ENCODE results near the gene KLF2. TPM values are rescaled to one million over a fixed set of nuclear protein-coding genes. Genes with fewer than 3 reads are reported as not detected.
A peak's percentile ranks its signal among the peaks of the same experiment; 100 is the strongest.

KLF2 gene
- total RNA-seq, 2 donors from 2014 or later, result 12.9 to 18.7 TPM

DNA sequence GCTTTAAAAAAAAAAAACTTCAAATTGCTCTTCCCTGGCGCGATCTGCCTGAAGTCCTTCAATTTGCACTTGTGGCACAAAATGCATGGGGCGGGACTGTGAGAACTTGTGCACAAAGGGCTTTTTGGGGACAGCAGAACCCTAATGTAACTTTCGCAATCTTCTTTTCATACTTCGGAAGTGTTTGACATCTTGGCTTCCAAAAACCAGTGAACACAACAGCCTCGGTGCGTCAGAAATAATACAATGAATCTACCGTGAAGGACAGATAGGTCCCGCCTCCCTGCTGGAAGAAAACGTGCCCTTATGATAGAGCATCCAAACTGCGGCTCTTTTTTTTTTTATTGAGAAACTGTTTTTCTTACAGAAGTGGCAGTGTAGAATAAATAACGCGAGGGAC lies 36.6 kb downstream of the KLF2 start:
- Histone ChIP-seq H3K4me1 (peaks cover 5% of the 10 kb centered on the region), H3K4me3 (no peak overlapping the region), H3K27me3 (no peaks in the 10 kb centered on the region), H3K9me3 (no peaks in the 10 kb centered on the region), H3K36me3 (no peaks in the 10 kb centered on the region), H3K27ac (no peak overlapping the region), H3K9ac (ENCODE audit: low read depth in 2 of 2, low read length in 2 of 2) (no peak overlapping the region)
- DNase-seq, result no peak
- TF ChIP-seq, protein P1, sequence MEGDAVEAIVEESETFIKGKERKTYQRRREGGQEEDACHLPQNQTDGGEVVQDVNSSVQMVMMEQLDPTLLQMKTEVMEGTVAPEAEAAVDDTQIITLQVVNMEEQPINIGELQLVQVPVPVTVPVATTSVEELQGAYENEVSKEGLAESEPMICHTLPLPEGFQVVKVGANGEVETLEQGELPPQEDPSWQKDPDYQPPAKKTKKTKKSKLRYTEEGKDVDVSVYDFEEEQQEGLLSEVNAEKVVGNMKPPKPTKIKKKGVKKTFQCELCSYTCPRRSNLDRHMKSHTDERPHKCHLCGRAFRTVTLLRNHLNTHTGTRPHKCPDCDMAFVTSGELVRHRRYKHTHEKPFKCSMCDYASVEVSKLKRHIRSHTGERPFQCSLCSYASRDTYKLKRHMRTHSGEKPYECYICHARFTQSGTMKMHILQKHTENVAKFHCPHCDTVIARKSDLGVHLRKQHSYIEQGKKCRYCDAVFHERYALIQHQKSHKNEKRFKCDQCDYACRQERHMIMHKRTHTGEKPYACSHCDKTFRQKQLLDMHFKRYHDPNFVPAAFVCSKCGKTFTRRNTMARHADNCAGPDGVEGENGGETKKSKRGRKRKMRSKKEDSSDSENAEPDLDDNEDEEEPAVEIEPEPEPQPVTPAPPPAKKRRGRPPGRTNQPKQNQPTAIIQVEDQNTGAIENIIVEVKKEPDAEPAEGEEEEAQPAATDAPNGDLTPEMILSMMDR (IDR thresholded peaks at IDR 0.05), result no peak
- intact Hi-C loops (cut with DNase I), result no loop called here

GRCh38 chr19:16361926-16362325 lies 37.3 kb downstream of the KLF2 start:
- intact Hi-C loops (cut with DNase I), result no loop called here
- Histone ChIP-seq H3K27me3 (no peaks in the 10 kb centered on the region), H3K36me3 (no peaks in the 10 kb centered on the region), H3K4me1 (peaks cover 5% of the 10 kb centered on the region), H3K9me3 (no peaks in the 10 kb centered on the region), H3K9ac (ENCODE audit: low read depth in 2 of 2, low read length in 2 of 2) (no peak overlapping the region), H3K27ac (no peak overlapping the region), H3K4me3 (no peak overlapping the region)
- DNase-seq, result no peak
- TF ChIP-seq, protein P1 (IDR thresholded peaks at IDR 0.05), result no peak

GRCh38 chr19:16363133-16363851 lies 38.7 kb downstream of the KLF2 start:
- Histone ChIP-seq H3K9ac (ENCODE audit: low read depth in 2 of 2, low read length in 2 of 2) (peak overlapping the region; percentile 57 to 79), H3K27ac (peak overlapping the region; percentile 68), H3K27me3 (no peaks in the 10 kb centered on the region), H3K9me3 (no peaks in the 10 kb centered on the region), H3K4me3 (no peak overlapping the region), H3K4me1 (peaks cover 5% of the 10 kb centered on the region), H3K36me3 (no peaks in the 10 kb centered on the region)
- TF ChIP-seq, protein P1 (IDR thresholded peaks at IDR 0.05), result no peak
- DNase-seq, result peak; percentile 95
- intact Hi-C loops (cut with DNase I), result no loop called here

GRCh38 chr19:16363852-16364230 lies 39.2 kb downstream of the KLF2 start:
- H3K4me1 ChIP-seq, result peaks cover 5% of the 10 kb centered on the region
- H3K27me3 ChIP-seq, result no peaks in the 10 kb centered on the region
- no peak overlapping the region for H3K4me3 ChIP-seq
- TF ChIP-seq, protein P1 (IDR thresholded peaks at IDR 0.05), result no peak
- H3K36me3 ChIP-seq, result no peaks in the 10 kb centered on the region
- peak overlapping the region in 1 of 2 donors; percentile 79 for H3K9ac ChIP-seq (ENCODE audit: low read depth in 2 of 2, low read length in 2 of 2)
- no peaks in the 10 kb centered on the region for H3K9me3 ChIP-seq
- peak overlapping the region; percentile 68 for H3K27ac ChIP-seq
- intact Hi-C loops (cut with DNase I), result no loop called here
- no peak for DNase-seq

- H3K4me1 ChIP-seq, result peaks cover 5% of the 10 kb centered on the region
- DNase-seq, result no peak
- intact Hi-C loops (cut with DNase I), result no loop called here
Observed at GRCh38 chr19:16364231-16364865, 39.7 kb downstream of the KLF2 start.

More at GRCh38 chr19:16364231-16364865, 39.7 kb downstream of the KLF2 start:
- no peak overlapping the region for H3K9ac ChIP-seq (ENCODE audit: low read depth in 2 of 2, low read length in 2 of 2)
- no peak overlapping the region for H3K4me3 ChIP-seq
- no peaks in the 10 kb centered on the region for H3K9me3 ChIP-seq
- no peaks in the 10 kb centered on the region for H3K27me3 ChIP-seq
- TF ChIP-seq, protein P1 (IDR thresholded peaks at IDR 0.05), result no peak
- H3K36me3 ChIP-seq, result no peaks in the 10 kb centered on the region
- H3K27ac ChIP-seq, result peak overlapping the region; percentile 68
